HEK293 (cell line): ENCODE measurements around the gene LSG1.
A peak's percentile ranks its signal among the peaks of the same experiment; 100 is the strongest.

ENCODE experiments used
- CTCF ChIA-PET: fragments of 350-600 bp; formaldehyde crosslinking; extraction: SDS; loops from one replicate; lab custom pipeline; 2021; ENCODE audit warnings: antibody characterized with exemption; lab: Yijun Ruan, JAX
- POLR2A ChIA-PET: fragments of 300-600 bp; formaldehyde crosslinking; extraction: SDS; loops from one replicate; lab custom pipeline; 2020; ENCODE audit warnings: antibody characterized with exemption, inconsistent platforms; lab: Yijun Ruan, JAX
- H3K27ac ChIP-seq: fragments of 200-500 bp; sonication (Bioruptor generic); 2 replicates; pipeline ENCODE4 v1.5.1; 2014; ENCODE audit warnings: low read depth, low read length, control low read depth, inconsistent platforms; ENCODE audit errors: extremely low read depth
- H3K36me3 ChIP-seq, 2 experiments: fragments of 200-500 bp in 1 of 2; sonication (Bioruptor generic) in 1 of 2; 1 replicate in 1 of 2; 2 replicates in 1 of 2; pipeline ENCODE4 v1.5.1; 2014 to 2017; ENCODE audit warnings: inconsistent platforms in 2 of 2, low read length in 2 of 2; ENCODE audit not compliant: control insufficient read depth in 2 of 2, insufficient read depth in 1 of 2
- H3K4me1 ChIP-seq: fragments of 200-500 bp; sonication (Bioruptor generic); 2 replicates; pipeline ENCODE4 v1.5.1; 2014; ENCODE audit warnings: mild to moderate bottlenecking, low read length, inconsistent platforms; ENCODE audit not compliant: control insufficient read depth, insufficient read depth
- H3K4me3 ChIP-seq: 2 replicates; pipeline ENCODE4 v1.5.1; 2011; ENCODE audit warnings: low read depth, mild to moderate bottlenecking, control low read depth, low read length, moderate library complexity
- H3K9me3 ChIP-seq: fragments of 200-500 bp; sonication (Bioruptor generic); 2 replicates; pipeline ENCODE4 v1.5.1; 2014; ENCODE audit warnings: low read depth, low read length, inconsistent platforms; ENCODE audit not compliant: control insufficient read depth, insufficient read depth
- FEZF1 ChIP-seq: fragments of 450-650 bp; formaldehyde crosslinking; IDR thresholded peaks from 2 replicates; pipeline ENCODE4 v1.5.1; 2016; ENCODE audit warnings: missing biosample characterization, missing genetic modification characterization
- RBAK ChIP-seq: fragments of 450-650 bp; formaldehyde crosslinking; IDR thresholded peaks from 2 replicates; pipeline ENCODE4 v1.5.1; 2016; ENCODE audit warnings: missing biosample characterization, missing genetic modification characterization
- SETDB1 ChIP-seq: IDR thresholded peaks from one replicate; pipeline ENCODE4 v1.6.1; 2017; ENCODE audit warnings: mild to moderate bottlenecking, low read length, moderate library complexity, mixed read lengths; ENCODE audit not compliant: insufficient read length
- SP3 ChIP-seq: fragments of 450-650 bp; formaldehyde crosslinking; IDR thresholded peaks from 2 replicates; pipeline ENCODE4 v1.5.1; 2016; ENCODE audit warnings: missing biosample characterization, missing genetic modification characterization
- ZBTB17 ChIP-seq: fragments of 450-650 bp; formaldehyde crosslinking; IDR thresholded peaks from 2 replicates; pipeline ENCODE4 v1.5.1; 2016; ENCODE audit warnings: missing biosample characterization, missing genetic modification characterization
- ZFHX2 ChIP-seq: fragments of 450-650 bp; formaldehyde crosslinking; conservative IDR thresholded peaks from 2 replicates; pipeline ENCODE4 v1.5.1; 2016; ENCODE audit warnings: missing biosample characterization, missing genetic modification characterization
- ZFP37 ChIP-seq: fragments of 450-650 bp; formaldehyde crosslinking; IDR thresholded peaks from 2 replicates; pipeline ENCODE4 v1.5.1; 2016; ENCODE audit warnings: missing biosample characterization, missing genetic modification characterization
- ZNF514 ChIP-seq: fragments of 450-650 bp; formaldehyde crosslinking; IDR thresholded peaks from 2 replicates; pipeline ENCODE4 v1.5.1; 2016; ENCODE audit warnings: missing biosample characterization, missing genetic modification characterization
- ZNF521 ChIP-seq: fragments of 450-650 bp; formaldehyde crosslinking; IDR thresholded peaks from 2 replicates; pipeline ENCODE4 v1.5.1; 2017; ENCODE audit warnings: missing biosample characterization, mild to moderate bottlenecking, missing genetic modification characterization
- ZNF654 ChIP-seq: fragments of 450-650 bp; formaldehyde crosslinking; IDR thresholded peaks from 2 replicates; pipeline ENCODE4 v1.5.1; 2016; ENCODE audit warnings: low read depth, missing biosample characterization, missing genetic modification characterization
- ZNF768 ChIP-seq: fragments of 450-650 bp; formaldehyde crosslinking; IDR thresholded peaks from 2 replicates; pipeline ENCODE4 v1.5.1; 2018; ENCODE audit warnings: missing biosample characterization, mild to moderate bottlenecking, missing genetic modification characterization
- ZSCAN16 ChIP-seq: fragments of 450-650 bp; formaldehyde crosslinking; IDR thresholded peaks from 2 replicates; pipeline ENCODE4 v1.5.1; 2016; ENCODE audit warnings: missing biosample characterization, missing genetic modification characterization
- TF ChIP-seq, protein P1 (sequence below): fragments of 450-650 bp; formaldehyde crosslinking; IDR thresholded peaks from 2 replicates; pipeline ENCODE4 v1.5.1; 2016; ENCODE audit warnings: missing biosample characterization, missing genetic modification characterization
- TF ChIP-seq, protein P2 (sequence below): fragments of 450-650 bp; formaldehyde crosslinking; IDR thresholded peaks from 2 replicates; pipeline ENCODE4 v1.5.1; 2017; ENCODE audit warnings: missing biosample characterization, missing genetic modification characterization
- TF ChIP-seq, protein P3 (sequence below): fragments of 450-650 bp; formaldehyde crosslinking; IDR thresholded peaks from 2 replicates; pipeline ENCODE4 v1.5.1; 2016; ENCODE audit warnings: missing biosample characterization, missing genetic modification characterization
- TF ChIP-seq, protein P4 (sequence below): fragments of 450-650 bp; formaldehyde crosslinking; IDR thresholded peaks from 2 replicates; pipeline ENCODE4 v1.5.1; 2017; ENCODE audit warnings: missing biosample characterization, mild to moderate bottlenecking, missing genetic modification characterization, moderate library complexity

The LSG1 gene

GRCh38 chr3:194682694-194683310, 10.8 kb upstream of the LSG1 start (continued):
- TF ChIP-seq, protein P1, sequence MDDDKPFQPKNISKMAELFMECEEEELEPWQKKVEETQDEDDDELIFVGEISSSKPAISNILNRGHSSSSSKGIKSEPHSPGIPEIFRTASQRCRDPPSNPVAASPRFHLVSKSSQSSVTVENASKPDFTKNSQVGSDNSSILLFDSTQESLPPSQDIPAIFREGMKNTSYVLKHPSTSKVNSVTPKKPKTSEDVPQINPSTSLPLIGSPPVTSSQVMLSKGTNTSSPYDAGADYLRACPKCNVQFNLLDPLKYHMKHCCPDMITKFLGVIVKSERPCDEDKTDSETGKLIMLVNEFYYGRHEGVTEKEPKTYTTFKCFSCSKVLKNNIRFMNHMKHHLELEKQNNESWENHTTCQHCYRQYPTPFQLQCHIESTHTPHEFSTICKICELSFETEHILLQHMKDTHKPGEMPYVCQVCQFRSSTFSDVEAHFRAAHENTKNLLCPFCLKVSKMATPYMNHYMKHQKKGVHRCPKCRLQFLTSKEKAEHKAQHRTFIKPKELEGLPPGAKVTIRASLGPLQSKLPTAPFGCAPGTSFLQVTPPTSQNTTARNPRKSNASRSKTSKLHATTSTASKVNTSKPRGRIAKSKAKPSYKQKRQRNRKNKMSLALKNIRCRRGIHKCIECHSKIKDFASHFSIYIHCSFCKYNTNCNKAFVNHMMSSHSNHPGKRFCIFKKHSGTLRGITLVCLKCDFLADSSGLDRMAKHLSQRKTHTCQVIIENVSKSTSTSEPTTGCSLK, result no peak
- TF ChIP-seq ZNF514 (tag by site-specific recombination) (no peak), SP3 (tag by site-specific recombination) (no peak; the same call in 1 of the 2 replicates), ZSCAN16 (tag by site-specific recombination) (no peak), SETDB1 (no peak), ZNF521 (tag by site-specific recombination) (no peak), ZFP37 (tag by site-specific recombination) (peak; percentile 93), RBAK (tag by site-specific recombination) (no peak), ZNF654 (tag by site-specific recombination) (peak; percentile 96), FEZF1 (no peak), ZNF768 (tag by site-specific recombination) (no peak), ZBTB17 (tag by site-specific recombination) (peak; percentile 54; the same call in 1 of the 2 replicates)
- TF ChIP-seq, protein P2, sequence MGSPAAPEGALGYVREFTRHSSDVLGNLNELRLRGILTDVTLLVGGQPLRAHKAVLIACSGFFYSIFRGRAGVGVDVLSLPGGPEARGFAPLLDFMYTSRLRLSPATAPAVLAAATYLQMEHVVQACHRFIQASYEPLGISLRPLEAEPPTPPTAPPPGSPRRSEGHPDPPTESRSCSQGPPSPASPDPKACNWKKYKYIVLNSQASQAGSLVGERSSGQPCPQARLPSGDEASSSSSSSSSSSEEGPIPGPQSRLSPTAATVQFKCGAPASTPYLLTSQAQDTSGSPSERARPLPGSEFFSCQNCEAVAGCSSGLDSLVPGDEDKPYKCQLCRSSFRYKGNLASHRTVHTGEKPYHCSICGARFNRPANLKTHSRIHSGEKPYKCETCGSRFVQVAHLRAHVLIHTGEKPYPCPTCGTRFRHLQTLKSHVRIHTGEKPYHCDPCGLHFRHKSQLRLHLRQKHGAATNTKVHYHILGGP (tag by site-specific recombination), result no peak
- TF ChIP-seq, protein P3, sequence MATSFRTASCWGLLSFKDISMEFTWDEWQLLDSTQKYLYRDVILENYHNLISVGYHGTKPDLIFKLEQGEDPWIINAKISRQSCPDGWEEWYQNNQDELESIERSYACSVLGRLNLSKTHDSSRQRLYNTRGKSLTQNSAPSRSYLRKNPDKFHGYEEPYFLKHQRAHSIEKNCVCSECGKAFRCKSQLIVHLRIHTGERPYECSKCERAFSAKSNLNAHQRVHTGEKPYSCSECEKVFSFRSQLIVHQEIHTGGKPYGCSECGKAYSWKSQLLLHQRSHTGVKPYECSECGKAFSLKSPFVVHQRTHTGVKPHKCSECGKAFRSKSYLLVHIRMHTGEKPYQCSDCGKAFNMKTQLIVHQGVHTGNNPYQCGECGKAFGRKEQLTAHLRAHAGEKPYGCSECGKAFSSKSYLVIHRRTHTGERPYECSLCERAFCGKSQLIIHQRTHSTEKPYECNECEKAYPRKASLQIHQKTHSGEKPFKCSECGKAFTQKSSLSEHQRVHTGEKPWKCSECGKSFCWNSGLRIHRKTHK (tag by site-specific recombination), result no peak

GRCh38 chr3:194682189-194682693, 10.2 kb upstream of the LSG1 start:
- Histone ChIP-seq H3K27ac (no peak overlapping the region), H3K36me3 (peaks cover 0 to 5% of the 10 kb centered on the region in 2 experiments; a peak in 1 of 3 replicates), H3K4me3 (no peak overlapping the region), H3K9me3 (no peaks in the 10 kb centered on the region), H3K4me1 (no peaks in the 10 kb centered on the region)
- ChIA-PET CTCF (interaction anchor here (0.6 to 3.4 kb wide), 40 partner anchors 10 to 968 kb away, joined by 3 to 32 read pairs (median 4); partner anchors contain the start of genes LSG1 and XXYLT1), POLR2A (interaction anchor here (0.6 to 1.4 kb wide), 5 partner anchors 10 to 587 kb away, joined by 3 to 8 read pairs (median 5); partner anchors contain the start of gene LSG1)
- peak; percentile 39; the same call in 1 of the 2 replicates for TF ChIP-seq ZFHX2 (tag by site-specific recombination)
- TF ChIP-seq, protein P4, sequence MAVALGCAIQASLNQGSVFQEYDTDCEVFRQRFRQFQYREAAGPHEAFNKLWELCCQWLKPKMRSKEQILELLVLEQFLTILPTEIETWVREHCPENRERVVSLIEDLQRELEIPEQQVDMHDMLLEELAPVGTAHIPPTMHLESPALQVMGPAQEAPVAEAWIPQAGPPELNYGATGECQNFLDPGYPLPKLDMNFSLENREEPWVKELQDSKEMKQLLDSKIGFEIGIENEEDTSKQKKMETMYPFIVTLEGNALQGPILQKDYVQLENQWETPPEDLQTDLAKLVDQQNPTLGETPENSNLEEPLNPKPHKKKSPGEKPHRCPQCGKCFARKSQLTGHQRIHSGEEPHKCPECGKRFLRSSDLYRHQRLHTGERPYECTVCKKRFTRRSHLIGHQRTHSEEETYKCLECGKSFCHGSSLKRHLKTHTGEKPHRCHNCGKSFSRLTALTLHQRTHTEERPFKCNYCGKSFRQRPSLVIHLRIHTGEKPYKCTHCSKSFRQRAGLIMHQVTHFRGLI (tag by site-specific recombination), result no peak
